ENCODE results near the gene ADCY9.

DNA sequence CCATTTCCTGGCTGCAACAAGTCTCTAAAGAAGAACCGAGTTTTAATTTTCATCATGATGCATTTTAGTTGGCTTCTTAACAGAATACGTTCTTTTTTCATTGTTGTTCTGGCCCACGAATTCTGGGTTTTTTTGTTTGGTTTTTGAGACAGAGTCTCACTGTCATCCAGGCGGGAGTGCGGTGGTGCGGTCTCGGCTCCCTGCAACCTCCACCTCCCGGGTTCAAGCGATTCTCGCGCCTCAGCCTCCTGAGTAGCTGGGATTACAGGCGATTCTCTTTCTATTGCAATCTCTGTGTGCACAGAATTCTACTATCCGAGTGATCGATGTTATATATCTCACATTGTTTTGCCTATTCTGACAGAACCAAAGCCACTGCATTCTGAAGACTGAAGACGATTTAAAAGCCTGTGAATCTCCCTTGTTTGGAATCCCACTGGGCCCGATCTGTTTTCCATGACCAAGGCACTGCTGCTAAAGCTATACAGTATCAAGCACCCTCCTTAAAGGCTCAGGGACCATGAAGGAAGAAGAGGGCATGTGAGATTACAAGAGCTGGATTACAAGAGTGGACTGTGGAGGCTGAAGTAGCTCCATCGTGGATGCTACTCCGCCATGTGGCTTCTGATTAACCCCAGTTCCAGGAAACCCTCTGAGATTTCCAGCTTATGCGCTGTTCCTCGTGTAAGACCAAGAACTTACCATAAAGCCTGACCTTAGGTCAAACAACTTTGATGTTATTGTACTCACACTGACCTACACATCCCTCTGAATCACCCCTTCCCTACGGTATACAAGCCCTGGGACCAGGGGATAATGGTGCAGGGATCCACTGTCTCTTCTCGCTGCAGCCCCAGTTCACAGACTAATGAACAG is 44.3 kb downstream of the ADCY9 start:
- TF ChIP-seq, protein P1, sequence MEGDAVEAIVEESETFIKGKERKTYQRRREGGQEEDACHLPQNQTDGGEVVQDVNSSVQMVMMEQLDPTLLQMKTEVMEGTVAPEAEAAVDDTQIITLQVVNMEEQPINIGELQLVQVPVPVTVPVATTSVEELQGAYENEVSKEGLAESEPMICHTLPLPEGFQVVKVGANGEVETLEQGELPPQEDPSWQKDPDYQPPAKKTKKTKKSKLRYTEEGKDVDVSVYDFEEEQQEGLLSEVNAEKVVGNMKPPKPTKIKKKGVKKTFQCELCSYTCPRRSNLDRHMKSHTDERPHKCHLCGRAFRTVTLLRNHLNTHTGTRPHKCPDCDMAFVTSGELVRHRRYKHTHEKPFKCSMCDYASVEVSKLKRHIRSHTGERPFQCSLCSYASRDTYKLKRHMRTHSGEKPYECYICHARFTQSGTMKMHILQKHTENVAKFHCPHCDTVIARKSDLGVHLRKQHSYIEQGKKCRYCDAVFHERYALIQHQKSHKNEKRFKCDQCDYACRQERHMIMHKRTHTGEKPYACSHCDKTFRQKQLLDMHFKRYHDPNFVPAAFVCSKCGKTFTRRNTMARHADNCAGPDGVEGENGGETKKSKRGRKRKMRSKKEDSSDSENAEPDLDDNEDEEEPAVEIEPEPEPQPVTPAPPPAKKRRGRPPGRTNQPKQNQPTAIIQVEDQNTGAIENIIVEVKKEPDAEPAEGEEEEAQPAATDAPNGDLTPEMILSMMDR (IDR thresholded peaks at IDR 0.05; ENCODE audit: low read depth, low read length, poor library complexity, severe bottlenecking) = no peak
- no peak for TF ChIP-seq EZH2phosphoT487 (IDR thresholded peaks at IDR 0.05; ENCODE audit: borderline replicate concordance, low read length)

Data from DOHH2 (cell line).